Activated CD4-positive, CD25-positive, alpha-beta regulatory T cell treated with anti-CD3 and anti-CD28 coated beads, Interleukin-2, amount 50 U/mL, for 24 hours (primary cell): ENCODE results near the gene SPEN.
"Not testable (repeated sequence)": the region's sequence is repeated elsewhere in the genome, so short reads cannot be mapped to it uniquely, and the experiment has no call there.

Experiments
- ATAC-seq, 2 donors: fragments of 150-1000 bp; cut with Tn5 transposase; one replicate each; pipeline ENCODE4 v1.10.0; 2021; ENCODE audit warnings: mild to moderate bottlenecking in 1 of 2, moderate library complexity in 1 of 2

SPEN gene

GRCh38 chr1:15847100-15847892 is at the start of gene SPEN:
Gene SPEN (plus strand): TSS chr1:15847707. CDS start chr1:15848068, 361 bp downstream.
- peak; percentile 81 to 83 for ATAC-seq

GRCh38 chr1:15799004-15799867 is 48.3 kb upstream of the SPEN start:
- peak; percentile 61 to 76 for ATAC-seq

GRCh38 chr1:15799928-15800835 is 47.3 kb upstream of the SPEN start:
- no peak for ATAC-seq

GRCh38 chr1:15802234-15802965 is 45.1 kb upstream of the SPEN start:
- no peak for ATAC-seq

GRCh38 chr1:15803380-15803779 is 44.1 kb upstream of the SPEN start:
- peak in 1 of 2 donors; percentile 30 for ATAC-seq

GRCh38 chr1:15804060-15804459 is 43.4 kb upstream of the SPEN start:
- ATAC-seq = no peak

- ATAC-seq = no peak
Measured at GRCh38 chr1:15807121-15807520, 40.4 kb upstream of the SPEN start.

- ATAC-seq = not testable (repeated sequence)
Measured at GRCh38 chr1:15807549-15807948, 40.0 kb upstream of the SPEN start, which contains the start of gene UQCRHL. Gene UQCRHL (minus strand): TSS chr1:15807649. CDS start chr1:15807649, 0 bp downstream.

GRCh38 chr1:15808955-15809354 is 38.6 kb upstream of the SPEN start:
- ATAC-seq = no peak

- no peak for ATAC-seq
Measured at GRCh38 chr1:15810073-15810472, 37.4 kb upstream of the SPEN start.

GRCh38 chr1:15816674-15817073 is 30.8 kb upstream of the SPEN start:
- ATAC-seq = no peak

GRCh38 chr1:15820478-15820877 is 27.0 kb upstream of the SPEN start:
- ATAC-seq = no peak

GRCh38 chr1:15825800-15826199 is 21.7 kb upstream of the SPEN start:
- no peak for ATAC-seq

- no peak for ATAC-seq
Measured at GRCh38 chr1:15826810-15827507, 20.5 kb upstream of the SPEN start.

- not testable (repeated sequence) for ATAC-seq
Measured at GRCh38 chr1:15827567-15827966, 19.9 kb upstream of the SPEN start.

- not testable (repeated sequence) for ATAC-seq
Measured at GRCh38 chr1:15828931-15829330, 18.6 kb upstream of the SPEN start.

GRCh38 chr1:15830258-15830657 is 17.2 kb upstream of the SPEN start:
- no peak for ATAC-seq

- ATAC-seq = no peak
Measured at GRCh38 chr1:15833069-15833679, 14.3 kb upstream of the SPEN start.

GRCh38 chr1:15833842-15834405 is 13.6 kb upstream of the SPEN start:
- no peak for ATAC-seq
